KMS-11 (cell line): Measurements from ENCODE around the gene SSTR3.

Experiments
- H2AFZ ChIP-seq: fragments of 200-600 bp; sonication (generic); 2 replicates; pipeline ENCODE4 v1.6.1; 2016; ENCODE audit warnings: antibody characterized with exemption, mixed run types, low read depth
- H3K27ac ChIP-seq: fragments of 200-600 bp; sonication (generic); 2 replicates; pipeline ENCODE4 v1.6.1; 2016; ENCODE audit warnings: mild to moderate bottlenecking, mixed run types
- H3K27me3 ChIP-seq: fragments of 200-600 bp; sonication (generic); 2 replicates; pipeline ENCODE4 v1.6.1; 2017; ENCODE audit warnings: mild to moderate bottlenecking, low read depth, mixed run types, moderate library complexity; ENCODE audit not compliant: insufficient read depth
- H3K36me3 ChIP-seq: fragments of 200-600 bp; sonication (generic); 2 replicates; pipeline ENCODE4 v1.6.1; 2017; ENCODE audit warnings: mild to moderate bottlenecking, mixed run types; ENCODE audit not compliant: insufficient read depth
- H3K4me1 ChIP-seq: fragments of 200-600 bp; sonication (generic); 2 replicates; pipeline ENCODE4 v1.6.1; 2016; ENCODE audit warnings: mild to moderate bottlenecking, low read depth, mixed run types; ENCODE audit not compliant: poor library complexity, severe bottlenecking
- H3K4me2 ChIP-seq: fragments of 200-600 bp; sonication (generic); 2 replicates; pipeline ENCODE4 v1.7.0; 2016; ENCODE audit warnings: mild to moderate bottlenecking, mixed run types
- H3K4me3 ChIP-seq: fragments of 200-600 bp; sonication (generic); IDR thresholded peaks from 2 replicates; pipeline ENCODE4 v1.6.1; 2017; ENCODE audit warnings: low read depth, low read length, mixed read lengths; ENCODE audit not compliant: insufficient read depth
- H3K79me2 ChIP-seq: fragments of 200-600 bp; sonication (generic); 2 replicates; pipeline ENCODE4 v1.6.1; 2016; ENCODE audit warnings: low read depth, mixed run types; ENCODE audit not compliant: insufficient read depth
- H3K9ac ChIP-seq: fragments of 200-600 bp; sonication (generic); 2 replicates; pipeline ENCODE4 v1.6.1; 2016; ENCODE audit warnings: mild to moderate bottlenecking, mixed run types
- H4K20me1 ChIP-seq: fragments of 200-600 bp; sonication (generic); 2 replicates; pipeline ENCODE4 v1.6.1; 2016; ENCODE audit warnings: mild to moderate bottlenecking, mixed run types; ENCODE audit not compliant: insufficient read depth
- TF ChIP-seq, protein P1 (sequence below): fragments of 200-600 bp; sonication (generic); conservative IDR thresholded peaks from 2 replicates; pipeline ENCODE4 v1.6.1; 2017; ENCODE audit warnings: low read depth, mild to moderate bottlenecking, antibody characterized with exemption, low read length, moderate library complexity, mixed read lengths

Gene SSTR3

DNA sequence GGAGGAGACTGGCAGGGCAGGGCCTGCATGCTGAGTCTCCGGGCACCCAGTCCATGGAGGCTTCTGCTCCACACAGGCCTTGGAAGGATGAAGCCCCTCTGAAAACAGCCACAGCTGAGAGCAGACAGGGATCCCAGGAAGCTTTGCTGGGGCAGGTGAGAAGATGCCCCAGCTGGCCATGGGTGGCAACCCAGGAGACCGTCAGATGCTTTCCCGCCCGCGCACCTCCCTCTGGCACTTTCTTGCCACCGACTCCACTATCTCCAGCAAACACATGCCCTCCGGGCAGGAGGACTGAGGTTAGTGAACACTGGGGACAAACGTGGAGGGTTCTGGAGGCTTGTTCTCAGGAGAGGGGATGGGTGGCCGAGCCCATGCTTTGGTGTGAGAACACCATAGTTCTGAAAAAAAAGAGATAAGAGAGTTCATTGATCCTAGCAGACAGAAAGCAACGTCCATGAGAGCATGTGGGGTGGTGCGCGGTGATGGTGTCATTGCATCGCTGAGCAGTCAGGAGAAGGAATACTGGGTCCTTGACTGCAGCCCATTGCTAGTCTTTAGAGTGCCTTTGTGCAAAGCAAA is 26.5 kb downstream of the SSTR3 start:
- H2AFZ ChIP-seq, result no peak overlapping the region
- H3K36me3 ChIP-seq, result no peaks in the 10 kb centered on the region
- no peak overlapping the region for H3K9ac ChIP-seq
- H3K27me3 ChIP-seq, result no peaks in the 10 kb centered on the region
- no peaks in the 10 kb centered on the region for H3K79me2 ChIP-seq
- no peaks in the 10 kb centered on the region for H3K4me1 ChIP-seq
- H3K27ac ChIP-seq, result no peak overlapping the region
- no peaks in the 10 kb centered on the region for H4K20me1 ChIP-seq
- TF ChIP-seq, protein P1, sequence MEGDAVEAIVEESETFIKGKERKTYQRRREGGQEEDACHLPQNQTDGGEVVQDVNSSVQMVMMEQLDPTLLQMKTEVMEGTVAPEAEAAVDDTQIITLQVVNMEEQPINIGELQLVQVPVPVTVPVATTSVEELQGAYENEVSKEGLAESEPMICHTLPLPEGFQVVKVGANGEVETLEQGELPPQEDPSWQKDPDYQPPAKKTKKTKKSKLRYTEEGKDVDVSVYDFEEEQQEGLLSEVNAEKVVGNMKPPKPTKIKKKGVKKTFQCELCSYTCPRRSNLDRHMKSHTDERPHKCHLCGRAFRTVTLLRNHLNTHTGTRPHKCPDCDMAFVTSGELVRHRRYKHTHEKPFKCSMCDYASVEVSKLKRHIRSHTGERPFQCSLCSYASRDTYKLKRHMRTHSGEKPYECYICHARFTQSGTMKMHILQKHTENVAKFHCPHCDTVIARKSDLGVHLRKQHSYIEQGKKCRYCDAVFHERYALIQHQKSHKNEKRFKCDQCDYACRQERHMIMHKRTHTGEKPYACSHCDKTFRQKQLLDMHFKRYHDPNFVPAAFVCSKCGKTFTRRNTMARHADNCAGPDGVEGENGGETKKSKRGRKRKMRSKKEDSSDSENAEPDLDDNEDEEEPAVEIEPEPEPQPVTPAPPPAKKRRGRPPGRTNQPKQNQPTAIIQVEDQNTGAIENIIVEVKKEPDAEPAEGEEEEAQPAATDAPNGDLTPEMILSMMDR, result no peak
- H3K4me2 ChIP-seq, result no peak overlapping the region
- no peak overlapping the region for H3K4me3 ChIP-seq

- TF ChIP-seq, protein P1, result no peak
- H4K20me1 ChIP-seq, result no peaks in the 10 kb centered on the region
- no peak overlapping the region for H3K4me2 ChIP-seq
- H3K27me3 ChIP-seq, result no peaks in the 10 kb centered on the region
- H3K79me2 ChIP-seq, result no peaks in the 10 kb centered on the region
- H3K27ac ChIP-seq, result no peak overlapping the region
- H3K4me3 ChIP-seq, result no peak overlapping the region
- no peaks in the 10 kb centered on the region for H3K36me3 ChIP-seq
- no peak overlapping the region for H3K9ac ChIP-seq
- no peaks in the 10 kb centered on the region for H3K4me1 ChIP-seq
- no peak overlapping the region for H2AFZ ChIP-seq
Observed at GRCh38 chr22:37184816-37185541, 27.3 kb downstream of the SSTR3 start.

DNA sequence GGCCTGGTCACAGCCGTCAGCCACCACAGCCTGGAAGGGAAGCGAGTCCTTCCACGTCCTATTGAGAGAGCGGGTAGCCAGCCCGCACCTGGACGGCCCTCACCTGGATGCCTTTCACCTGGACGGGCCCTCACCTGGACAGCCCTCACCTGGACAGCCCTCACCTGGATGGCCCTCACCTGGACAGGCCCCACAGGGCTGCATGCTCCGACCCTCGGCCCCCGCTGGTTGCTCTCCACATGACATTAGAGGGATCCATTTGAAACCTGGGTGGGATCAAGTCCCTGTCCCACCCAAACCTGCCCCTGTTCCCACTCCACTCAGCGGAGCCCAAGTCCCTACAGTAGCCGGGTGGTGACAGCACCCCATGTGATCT is 27.9 kb downstream of the SSTR3 start:
- no peak overlapping the region for H3K27ac ChIP-seq
- H3K79me2 ChIP-seq, result no peaks in the 10 kb centered on the region
- H3K27me3 ChIP-seq, result no peaks in the 10 kb centered on the region
- H3K4me2 ChIP-seq, result no peak overlapping the region
- H3K9ac ChIP-seq, result no peak overlapping the region
- TF ChIP-seq, protein P1, result no peak
- H3K4me3 ChIP-seq, result no peak overlapping the region
- H3K36me3 ChIP-seq, result no peaks in the 10 kb centered on the region
- H3K4me1 ChIP-seq, result no peaks in the 10 kb centered on the region
- H2AFZ ChIP-seq, result no peak overlapping the region
- no peaks in the 10 kb centered on the region for H4K20me1 ChIP-seq

DNA sequence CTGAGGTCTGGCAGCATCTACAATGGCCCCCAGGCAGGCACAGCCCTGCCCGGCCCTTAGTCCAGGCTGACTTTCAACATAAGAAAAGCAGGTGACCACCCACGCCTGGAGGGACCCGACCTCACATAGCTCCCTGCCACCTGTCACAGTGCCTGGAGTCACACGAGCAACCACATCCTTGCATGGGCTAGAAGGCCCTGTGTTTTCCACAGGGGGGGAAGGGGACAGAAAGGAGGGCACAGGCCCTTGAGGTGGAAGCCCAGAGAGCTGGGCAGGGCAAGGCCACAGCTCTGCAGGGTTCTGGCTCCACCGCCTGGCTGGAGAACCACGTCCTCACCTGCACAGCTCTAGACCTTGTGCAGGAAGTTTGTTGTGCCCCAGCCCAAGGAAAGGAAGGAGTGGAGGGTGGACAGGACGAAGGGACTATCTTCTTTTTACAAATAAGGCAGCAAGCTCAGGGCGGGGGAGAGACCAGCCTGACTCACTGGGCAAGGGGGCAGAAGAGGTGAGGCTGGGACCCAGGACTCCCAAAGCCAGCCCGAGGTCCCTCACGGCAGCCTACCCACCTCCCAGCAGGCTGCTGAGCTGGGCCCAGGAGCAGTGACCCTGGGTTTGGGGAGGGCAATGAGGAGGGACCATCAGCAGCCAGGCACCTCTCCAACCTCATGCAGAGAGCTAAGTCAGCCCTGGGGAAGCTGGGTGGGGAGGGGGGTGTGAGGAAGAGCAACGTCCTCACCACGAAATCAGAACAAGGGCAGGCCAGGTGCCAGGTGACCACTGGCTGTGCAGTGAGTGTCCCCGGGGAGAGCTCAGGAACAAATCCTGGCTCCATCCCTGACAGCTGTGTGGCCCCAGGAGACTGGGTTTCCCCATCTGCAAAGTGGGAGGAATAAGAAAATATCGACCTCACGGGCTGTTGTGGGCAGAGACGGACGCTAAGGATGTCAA is 28.6 kb downstream of the SSTR3 start:
- no peak overlapping the region for H3K27ac ChIP-seq
- no peak overlapping the region for H3K4me2 ChIP-seq
- H3K36me3 ChIP-seq, result no peaks in the 10 kb centered on the region
- no peak overlapping the region for H3K4me3 ChIP-seq
- TF ChIP-seq, protein P1, result no peak
- no peaks in the 10 kb centered on the region for H4K20me1 ChIP-seq
- H3K4me1 ChIP-seq, result no peaks in the 10 kb centered on the region
- no peaks in the 10 kb centered on the region for H3K27me3 ChIP-seq
- no peak overlapping the region for H2AFZ ChIP-seq
- H3K9ac ChIP-seq, result no peak overlapping the region
- no peaks in the 10 kb centered on the region for H3K79me2 ChIP-seq
